Parathyroid adenoma (tissue), 2 donors: Measurements from ENCODE around the gene ZBTB9.

Experiments used
- H2AFZ ChIP-seq: fragments of 300-600 bp; sonication (generic); one replicate; pipeline ENCODE4 v1.7.0; 2017; ENCODE audit warnings: antibody characterized with exemption, mild to moderate bottlenecking
- H3K27ac ChIP-seq: fragments of 300-600 bp; sonication (generic); one replicate; pipeline ENCODE4 v1.7.0; 2017
- H3K27me3 ChIP-seq: fragments of 300-600 bp; sonication (generic); one replicate; pipeline ENCODE4 v1.7.0; 2017; ENCODE audit warnings: low read length; ENCODE audit not compliant: control insufficient read depth, insufficient read depth
- H3K36me3 ChIP-seq: fragments of 300-600 bp; sonication (generic); one replicate; pipeline ENCODE4 v1.7.0; 2017; ENCODE audit warnings: low read length; ENCODE audit not compliant: control insufficient read depth, insufficient read depth
- H3K4me1 ChIP-seq: fragments of 300-600 bp; sonication (generic); one replicate; pipeline ENCODE4 v1.7.0; 2017; ENCODE audit warnings: control low read depth
- H3K4me2 ChIP-seq: fragments of 300-600 bp; sonication (generic); one replicate; pipeline ENCODE4 v1.7.0; 2017; ENCODE audit warnings: low read length
- H3K4me3 ChIP-seq: fragments of 300-600 bp; sonication (generic); one replicate; pipeline ENCODE4 v1.7.0; 2017; ENCODE audit warnings: low read depth, low read length
- H3K79me2 ChIP-seq: fragments of 300-600 bp; sonication (generic); one replicate; pipeline ENCODE4 v1.7.0; 2017; ENCODE audit warnings: control low read depth
- H3K9ac ChIP-seq: fragments of 300-600 bp; sonication (generic); one replicate; pipeline ENCODE4 v1.7.0; 2017; ENCODE audit warnings: mild to moderate bottlenecking
- H3K9me3 ChIP-seq: fragments of 300-600 bp; sonication (generic); one replicate; pipeline ENCODE4 v1.7.0; 2017; ENCODE audit warnings: low read length; ENCODE audit not compliant: control insufficient read depth
- CTCF ChIP-seq: fragments of 300-600 bp; sonication (generic); IDR thresholded peaks from one replicate; pipeline ENCODE4 v1.7.0; 2017; ENCODE audit warnings: antibody characterized with exemption, mild to moderate bottlenecking
- donor health status: primary hyperparathyroidism.

The ZBTB9 gene

DNA sequence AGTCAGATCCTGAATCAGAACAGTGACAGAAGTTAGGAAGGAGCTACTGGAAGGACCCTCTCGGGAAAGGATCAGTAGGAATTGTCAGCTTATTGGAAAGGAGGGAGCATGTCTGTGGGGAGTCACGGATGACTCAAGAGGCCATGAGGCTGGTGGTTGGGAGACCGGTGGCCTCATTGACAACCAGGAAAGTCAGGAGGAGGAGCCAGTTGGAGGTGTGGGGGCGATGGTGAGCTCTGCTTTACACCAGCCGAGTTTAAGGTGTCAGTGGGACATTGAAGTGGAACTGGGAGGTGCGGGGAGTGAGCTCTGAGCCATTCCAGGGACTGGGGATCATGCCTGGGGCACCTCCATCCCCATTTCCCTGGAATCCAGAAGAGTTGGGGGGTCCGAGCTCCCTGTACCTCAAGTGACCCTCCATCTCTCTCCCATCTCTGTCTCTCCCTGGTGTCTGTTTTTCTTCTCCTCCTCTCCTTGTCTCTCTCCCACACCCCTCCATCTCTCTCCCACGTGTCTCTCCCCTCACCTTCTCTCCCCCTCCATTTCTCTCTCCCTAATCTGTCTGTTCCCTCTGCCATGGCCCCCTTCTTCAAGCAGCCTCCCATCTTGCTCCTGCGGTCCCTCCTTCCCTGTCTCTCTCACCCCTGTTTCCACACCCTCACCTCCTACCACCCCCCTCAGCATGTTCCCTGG is 14.3 kb upstream of the ZBTB9 start:
- H3K4me3 ChIP-seq = no peak overlapping the region
- no peak overlapping the region for H3K9ac ChIP-seq
- H3K9me3 ChIP-seq = no peaks in the 10 kb centered on the region
- no peaks in the 10 kb centered on the region for H3K4me1 ChIP-seq
- H3K27me3 ChIP-seq = no peaks in the 10 kb centered on the region
- no peaks in the 10 kb centered on the region for H3K79me2 ChIP-seq
- no peaks in the 10 kb centered on the region for H3K36me3 ChIP-seq
- no peak overlapping the region for H2AFZ ChIP-seq
- no peak overlapping the region for H3K4me2 ChIP-seq
- no peak for TF ChIP-seq CTCF
- no peak overlapping the region for H3K27ac ChIP-seq

DNA sequence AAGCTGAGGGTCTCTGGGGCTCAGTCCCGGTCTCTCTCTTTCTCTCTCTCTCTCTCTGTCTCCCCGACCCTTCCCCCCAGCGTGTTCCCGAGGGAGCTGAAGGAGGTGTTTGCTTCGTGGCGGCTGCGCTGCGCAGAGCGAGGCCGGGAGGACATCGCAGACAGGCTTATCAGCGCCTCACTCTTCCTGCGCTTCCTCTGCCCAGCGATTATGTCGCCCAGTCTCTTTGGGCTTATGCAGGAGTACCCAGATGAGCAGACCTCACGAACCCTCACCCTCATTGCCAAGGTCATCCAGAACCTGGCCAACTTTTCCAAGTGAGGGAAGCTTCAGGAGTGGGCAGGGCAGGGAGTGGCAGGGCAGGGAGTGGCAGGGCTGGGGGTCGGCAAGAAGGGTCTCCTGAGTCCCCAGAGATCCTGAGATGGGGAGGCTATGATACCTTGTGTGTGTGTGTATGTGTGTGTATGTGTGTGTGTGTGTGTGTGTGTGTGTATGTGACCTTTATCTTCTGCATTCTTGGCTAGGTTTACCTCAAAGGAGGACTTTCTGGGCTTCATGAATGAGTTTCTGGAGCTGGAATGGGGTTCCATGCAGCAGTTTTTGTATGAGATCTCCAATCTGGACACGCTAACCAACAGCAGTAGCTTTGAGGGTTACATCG is 13.6 kb upstream of the ZBTB9 start:
- no peaks in the 10 kb centered on the region for H3K79me2 ChIP-seq
- no peak overlapping the region for H2AFZ ChIP-seq
- H3K36me3 ChIP-seq = no peaks in the 10 kb centered on the region
- H3K4me2 ChIP-seq = no peak overlapping the region
- H3K4me1 ChIP-seq = no peaks in the 10 kb centered on the region
- H3K4me3 ChIP-seq = no peak overlapping the region
- TF ChIP-seq CTCF = no peak
- no peaks in the 10 kb centered on the region for H3K27me3 ChIP-seq
- H3K9ac ChIP-seq = no peak overlapping the region
- H3K27ac ChIP-seq = no peak overlapping the region
- no peaks in the 10 kb centered on the region for H3K9me3 ChIP-seq

- Histone ChIP-seq H3K9ac (no peak overlapping the region), H3K79me2 (peaks cover 2% of the 10 kb centered on the region), H3K27ac (no peak overlapping the region), H3K4me1 (no peaks in the 10 kb centered on the region), H2AFZ (no peak overlapping the region), H3K4me3 (no peak overlapping the region), H3K27me3 (no peaks in the 10 kb centered on the region), H3K4me2 (no peak overlapping the region), H3K36me3 (no peaks in the 10 kb centered on the region), H3K9me3 (no peaks in the 10 kb centered on the region)
- TF ChIP-seq CTCF = no peak
These were observed 12.9 kb upstream of the ZBTB9 start for GRCh38 chr6:33441457-33441856.

GRCh38 chr6:33442283-33442682 is 12.1 kb upstream of the ZBTB9 start:
- Histone ChIP-seq H3K9me3 (no peaks in the 10 kb centered on the region), H3K27ac (no peak overlapping the region), H3K4me2 (no peak overlapping the region), H3K79me2 (peaks cover 2% of the 10 kb centered on the region), H3K36me3 (no peaks in the 10 kb centered on the region), H3K9ac (no peak overlapping the region), H2AFZ (no peak overlapping the region), H3K4me3 (no peak overlapping the region), H3K4me1 (no peaks in the 10 kb centered on the region), H3K27me3 (no peaks in the 10 kb centered on the region)
- TF ChIP-seq CTCF = no peak

DNA sequence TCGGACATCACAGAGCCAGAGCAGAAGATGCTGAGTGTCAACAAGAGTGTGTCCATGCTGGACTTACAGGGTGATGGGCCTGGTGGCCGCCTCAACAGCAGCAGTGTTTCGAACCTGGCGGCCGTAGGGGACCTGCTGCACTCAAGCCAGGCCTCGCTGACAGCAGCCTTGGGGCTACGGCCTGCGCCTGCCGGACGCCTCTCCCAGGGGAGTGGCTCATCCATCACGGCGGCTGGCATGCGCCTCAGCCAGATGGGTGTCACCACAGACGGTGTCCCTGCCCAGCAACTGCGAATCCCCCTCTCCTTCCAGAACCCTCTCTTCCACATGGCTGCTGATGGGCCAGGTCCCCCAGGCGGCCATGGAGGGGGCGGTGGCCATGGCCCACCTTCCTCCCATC is 11.4 kb upstream of the ZBTB9 start:
- H3K36me3 ChIP-seq = no peaks in the 10 kb centered on the region

More for the DNA sequence above, 11.4 kb upstream of the ZBTB9 start:
- H3K9me3 ChIP-seq = no peaks in the 10 kb centered on the region
- no peak overlapping the region for H3K4me3 ChIP-seq
- no peak for TF ChIP-seq CTCF
- H3K27me3 ChIP-seq = no peaks in the 10 kb centered on the region
- H3K79me2 ChIP-seq = peaks cover 2% of the 10 kb centered on the region
- no peak overlapping the region for H3K4me2 ChIP-seq
- H2AFZ ChIP-seq = no peak overlapping the region
- H3K9ac ChIP-seq = no peak overlapping the region
- H3K27ac ChIP-seq = no peak overlapping the region
- no peaks in the 10 kb centered on the region for H3K4me1 ChIP-seq
